GM20431 (cell line): ENCODE measurements around the gene FEM1A.
"Not testable (repeated sequence)": the region's sequence is repeated elsewhere in the genome, so short reads cannot be mapped to it uniquely, and the experiment has no call there.

Experiments
- in situ Hi-C: fragments of 300-500 bp; cut with MseI, MboI; formaldehyde crosslinking; loops from one replicate; pipeline ENCODE4 v1.15.0; 2020; ENCODE audit warnings: low sequenced_read_pairs; ENCODE audit not compliant: unreplicated experiment

The FEM1A gene

DNA sequence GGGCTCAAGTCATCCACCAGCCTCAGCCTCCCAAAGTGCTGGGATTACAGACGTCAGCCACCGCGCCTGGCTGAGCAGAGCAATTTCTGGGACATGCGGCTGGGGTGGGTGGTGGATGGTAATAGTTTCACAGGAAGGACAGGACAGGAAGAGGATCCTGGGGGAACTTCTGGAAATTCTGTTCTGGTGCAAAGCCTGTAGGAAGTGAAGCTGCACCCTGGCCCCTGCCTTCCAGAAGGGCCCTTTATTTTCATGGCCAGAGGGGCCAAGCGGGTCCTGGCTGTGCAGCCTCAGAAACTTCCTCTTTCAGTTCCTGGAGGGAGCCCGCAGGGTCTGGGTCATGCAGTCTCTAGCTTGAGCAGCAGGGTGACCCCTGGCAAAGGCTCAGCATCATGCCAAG lies 15.7 kb downstream of the FEM1A start:
- in situ Hi-C loops, result loop anchor here (10.0 kb wide), 1 partner anchor 48 kb away; no protein-coding TSS in a partner anchor

DNA sequence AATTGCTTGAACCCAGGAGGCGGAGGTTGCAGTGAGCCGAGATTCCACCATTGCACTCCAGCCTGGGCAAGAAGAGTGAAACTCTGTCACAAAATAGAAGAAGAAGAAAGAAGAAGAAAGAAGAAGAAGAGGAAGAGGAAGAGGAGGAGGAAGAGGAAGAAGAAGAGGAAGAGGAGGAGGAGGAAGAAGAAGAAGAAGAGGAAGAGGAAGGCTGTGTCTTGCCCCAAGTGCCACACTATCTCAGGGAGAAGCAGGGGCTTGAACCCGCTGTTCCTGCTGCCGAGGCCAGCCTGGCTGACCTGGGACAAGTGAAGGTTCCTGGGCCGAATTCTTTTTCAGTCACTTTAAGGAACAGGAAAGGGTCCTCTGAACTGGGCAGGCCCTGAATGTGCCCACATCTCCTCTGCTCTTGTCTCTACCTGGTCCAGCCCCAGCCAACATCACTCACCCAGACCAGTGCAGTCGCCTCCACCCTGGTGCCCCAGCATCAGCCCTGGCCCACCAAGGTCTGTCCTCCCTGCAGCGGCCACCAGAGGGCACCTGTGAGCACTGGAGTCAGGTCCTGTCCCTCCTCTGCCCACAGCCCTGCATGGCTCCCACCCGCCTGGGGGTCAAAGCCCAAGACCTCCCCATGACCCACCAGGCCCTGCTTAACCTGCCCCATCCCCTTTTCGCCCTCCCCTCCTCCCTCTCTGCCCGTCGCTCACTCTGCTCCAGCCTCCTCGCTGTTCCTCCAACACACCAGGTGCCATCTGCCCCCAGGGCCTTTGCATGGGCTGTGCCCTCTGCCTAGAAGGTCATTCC lies 20.0 kb downstream of the FEM1A start:
- in situ Hi-C loops, result no loop called here

DNA sequence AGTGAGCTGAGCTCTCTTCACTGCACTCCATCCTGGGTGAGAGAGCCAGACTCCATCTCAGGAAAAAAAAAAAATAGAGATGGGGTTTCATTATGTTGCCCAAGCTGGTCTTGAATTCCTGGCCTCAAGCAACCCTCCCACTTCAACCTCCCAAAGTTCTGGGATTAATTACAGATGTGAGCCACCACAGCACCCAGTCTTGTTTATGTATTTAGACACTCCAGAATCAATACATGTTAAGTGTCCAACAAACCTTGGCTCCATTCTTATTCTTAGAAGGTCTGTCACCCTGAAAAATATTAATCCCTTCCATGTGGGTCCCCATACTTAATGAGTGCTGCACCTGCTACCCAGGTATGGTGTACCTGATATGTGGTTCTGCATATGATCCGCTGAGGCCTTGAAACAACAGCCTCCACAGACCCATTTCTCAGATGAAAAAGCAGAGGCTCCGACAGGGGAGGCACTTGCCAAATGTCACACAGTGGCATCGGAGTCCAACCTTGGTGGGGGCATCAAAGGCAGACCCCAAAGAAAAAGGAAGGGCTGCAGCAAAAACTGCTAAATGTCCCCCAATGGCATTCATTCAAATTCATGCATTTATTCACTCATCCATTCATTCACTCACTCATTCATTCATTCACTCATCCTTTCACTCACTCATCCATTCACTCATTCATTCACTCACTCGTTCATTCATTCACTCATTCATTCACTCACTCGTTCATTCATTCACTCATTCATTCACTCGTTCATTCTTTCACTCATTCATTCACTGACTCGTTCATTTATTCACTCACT lies 23.3 kb downstream of the FEM1A start:
- in situ Hi-C loops, result no loop called here

DNA sequence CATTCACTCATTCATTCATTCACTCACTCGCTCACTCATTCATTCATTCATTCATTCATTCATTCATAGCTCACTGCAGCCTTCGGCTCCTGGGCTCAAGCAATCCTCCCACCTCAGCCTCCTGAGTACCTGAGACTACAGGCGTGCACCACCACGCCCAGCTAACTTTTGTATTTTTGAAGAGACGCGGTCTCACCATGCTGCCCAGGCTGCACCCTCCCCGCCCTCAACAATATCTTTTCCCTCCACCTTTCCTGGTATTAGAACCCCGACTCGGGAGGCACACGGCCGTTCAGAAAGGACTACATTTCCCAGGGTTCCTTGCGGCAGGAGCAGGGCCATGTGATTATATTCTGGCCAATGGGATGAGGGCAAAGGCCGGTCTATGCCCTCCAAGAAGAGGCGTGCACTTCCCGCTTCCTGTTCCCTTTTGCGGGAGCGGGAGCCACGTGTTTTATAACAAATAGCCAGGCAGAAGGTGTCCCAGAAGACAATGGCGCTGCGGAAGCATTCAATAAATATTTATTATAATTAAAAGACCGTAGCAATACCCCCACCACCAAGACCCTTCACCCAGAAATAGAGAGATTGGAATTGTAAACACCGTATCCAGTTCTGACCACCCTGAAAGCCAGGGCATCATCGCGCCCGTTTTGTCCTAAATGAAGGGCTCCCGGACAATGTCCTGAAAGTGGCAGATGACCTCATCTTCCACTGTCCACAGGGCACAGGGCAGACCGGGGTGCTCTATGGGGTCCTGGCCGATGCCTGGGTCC lies 24.1 kb downstream of the FEM1A start:
- in situ Hi-C loops, result no loop called here

DNA sequence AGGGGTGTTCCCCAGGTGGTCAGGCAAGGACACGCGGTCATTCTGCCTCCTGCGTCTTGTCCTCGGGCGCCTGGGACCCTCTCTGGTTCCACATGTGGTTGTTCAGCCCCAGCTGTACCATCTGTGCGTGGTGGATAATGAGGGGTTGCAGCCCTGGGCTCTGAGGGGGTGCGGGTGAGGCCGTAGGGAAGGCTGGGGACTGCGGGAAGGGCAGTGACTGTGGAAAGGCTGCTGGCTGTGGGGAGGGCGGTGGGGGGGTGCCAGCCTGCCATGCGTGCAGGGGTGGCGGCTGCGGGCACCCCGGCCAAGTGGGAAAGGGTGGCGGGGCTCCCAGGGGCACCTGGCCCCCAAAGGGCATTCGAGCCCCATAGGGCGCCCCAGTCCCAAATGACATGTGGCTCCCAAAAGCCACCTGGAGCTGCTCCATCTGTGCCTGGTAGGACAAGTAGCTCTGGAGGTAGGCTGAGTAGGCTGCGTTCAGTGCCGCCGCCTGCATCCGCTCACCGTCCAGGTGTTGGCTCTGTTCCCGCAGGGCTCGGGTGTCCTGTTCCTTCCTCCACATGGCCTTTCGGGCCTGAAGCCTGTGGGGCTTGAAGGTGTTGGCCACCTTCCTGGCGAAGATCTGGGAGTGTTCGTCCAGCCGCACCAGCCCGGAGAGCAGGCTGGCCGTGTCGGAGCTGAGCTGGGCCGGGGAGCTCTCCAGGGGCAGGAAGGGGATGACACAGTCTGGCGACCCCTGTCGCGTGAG lies 24.8 kb downstream of the FEM1A start:
- in situ Hi-C loops, result no loop called here

DNA sequence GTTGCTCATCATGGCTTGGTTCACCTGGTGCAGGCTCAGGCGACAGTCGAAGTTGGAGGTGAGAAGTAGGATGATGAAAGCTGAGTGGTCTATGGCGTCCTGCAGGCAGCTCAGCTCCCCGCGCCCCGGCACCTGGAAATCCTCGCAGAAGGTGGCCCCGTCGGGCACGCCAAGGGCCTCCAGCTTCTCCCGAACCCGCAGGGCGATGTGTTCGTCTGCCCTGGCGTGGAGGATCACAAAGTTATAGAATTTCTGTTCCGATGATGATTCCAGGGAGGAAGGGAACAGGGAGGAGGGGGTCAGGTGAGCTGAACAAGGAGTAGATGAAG lies 25.4 kb downstream of the FEM1A start:
- in situ Hi-C loops, result no loop called here

DNA sequence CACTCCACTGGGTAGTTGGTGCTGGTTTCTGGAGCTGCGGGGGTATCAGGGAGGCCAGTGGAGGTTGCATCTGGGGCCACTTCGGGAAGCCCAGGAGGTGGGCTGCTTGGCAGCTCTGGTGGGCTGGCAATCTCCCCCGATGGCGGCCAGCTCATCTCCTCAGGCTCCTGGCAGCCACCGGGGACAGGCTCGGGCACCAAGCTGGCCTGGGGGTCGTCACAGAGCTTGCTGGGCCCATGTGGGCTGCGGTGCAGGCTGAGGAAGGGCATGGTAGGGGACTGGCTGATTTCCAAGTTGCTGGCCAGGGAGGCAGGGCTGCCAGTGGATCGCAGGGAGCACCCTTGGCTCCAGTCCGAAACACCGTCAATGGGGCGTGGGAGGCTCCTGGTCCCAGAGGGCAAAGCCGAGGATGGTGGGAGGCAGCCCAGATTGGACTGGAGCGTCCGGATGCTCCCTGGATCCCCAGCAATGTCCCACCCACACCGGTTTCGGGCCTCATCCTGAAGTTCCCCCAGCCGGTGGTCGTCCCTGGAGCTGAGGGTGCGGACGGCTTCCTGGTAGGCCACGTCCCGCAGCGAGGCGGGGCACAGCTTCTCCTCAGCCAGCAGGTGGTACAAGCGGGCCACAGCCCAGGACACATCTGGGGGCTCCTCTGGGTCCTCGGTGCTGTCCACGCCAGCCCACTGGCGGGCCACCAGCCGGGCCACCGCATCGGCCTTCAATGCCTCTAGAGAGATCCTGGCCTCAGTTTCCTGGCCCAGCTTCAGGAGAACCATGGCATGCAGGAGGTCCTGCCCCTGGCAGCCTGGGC lies 26.1 kb downstream of the FEM1A start:
- in situ Hi-C loops, result no loop called here

DNA sequence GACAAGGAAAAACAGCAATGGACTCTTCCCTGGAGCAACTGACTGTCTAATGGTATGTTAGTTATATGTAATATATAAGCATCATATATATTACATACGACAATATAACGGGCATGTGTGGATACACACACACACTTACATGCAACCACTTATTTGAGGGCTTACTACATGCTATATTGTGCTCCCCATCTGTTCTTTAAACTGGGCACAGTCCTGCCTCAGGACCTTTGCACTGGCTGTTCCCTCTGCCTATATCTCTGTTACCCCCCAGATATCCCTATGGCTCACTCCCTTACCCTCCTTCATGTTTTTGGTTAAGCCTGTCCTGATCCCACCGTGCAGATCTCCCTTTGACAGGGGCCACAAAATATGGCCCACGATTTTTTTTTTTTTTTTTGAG lies 29.7 kb downstream of the FEM1A start:
- in situ Hi-C loops, result no loop called here

DNA sequence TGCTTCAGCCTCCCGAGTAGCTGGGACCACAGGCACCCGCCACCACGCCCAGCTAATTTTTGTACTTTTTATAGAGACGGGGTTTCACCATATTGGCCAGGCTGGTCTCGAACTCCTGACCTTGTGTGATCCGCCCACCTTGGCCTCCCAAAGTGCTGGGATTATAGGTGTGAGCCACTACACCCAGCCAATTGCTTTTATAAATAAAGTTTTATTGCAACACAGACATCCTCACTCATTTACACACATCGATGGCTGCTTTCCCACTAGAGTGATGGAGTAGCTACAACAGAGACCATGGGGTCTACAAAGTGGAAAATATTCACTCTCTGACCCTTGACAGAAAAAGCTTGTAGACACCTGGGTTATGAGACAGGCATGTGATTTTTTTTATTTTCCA lies 30.8 kb downstream of the FEM1A start:
- in situ Hi-C loops, result not testable (repeated sequence)

DNA sequence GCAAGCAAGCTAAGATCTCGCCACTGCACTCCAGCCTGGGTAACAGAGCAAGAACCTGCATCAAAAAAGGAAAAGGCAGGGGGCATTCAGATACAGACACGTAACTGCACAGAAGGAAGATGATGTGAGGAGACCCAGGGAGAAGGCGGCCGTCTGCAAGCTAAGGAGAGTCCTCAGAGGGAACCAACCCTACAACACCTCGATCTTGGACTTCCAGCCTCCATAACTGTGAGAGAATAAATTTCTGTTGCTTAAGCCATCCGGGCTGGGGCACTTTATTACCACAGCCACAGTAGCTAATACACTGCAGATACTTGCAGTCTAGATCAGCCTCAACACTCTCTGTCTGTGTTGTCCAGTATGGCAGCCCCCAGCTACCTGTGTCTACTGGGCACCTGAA lies 32.0 kb downstream of the FEM1A start:
- in situ Hi-C loops, result no loop called here

DNA sequence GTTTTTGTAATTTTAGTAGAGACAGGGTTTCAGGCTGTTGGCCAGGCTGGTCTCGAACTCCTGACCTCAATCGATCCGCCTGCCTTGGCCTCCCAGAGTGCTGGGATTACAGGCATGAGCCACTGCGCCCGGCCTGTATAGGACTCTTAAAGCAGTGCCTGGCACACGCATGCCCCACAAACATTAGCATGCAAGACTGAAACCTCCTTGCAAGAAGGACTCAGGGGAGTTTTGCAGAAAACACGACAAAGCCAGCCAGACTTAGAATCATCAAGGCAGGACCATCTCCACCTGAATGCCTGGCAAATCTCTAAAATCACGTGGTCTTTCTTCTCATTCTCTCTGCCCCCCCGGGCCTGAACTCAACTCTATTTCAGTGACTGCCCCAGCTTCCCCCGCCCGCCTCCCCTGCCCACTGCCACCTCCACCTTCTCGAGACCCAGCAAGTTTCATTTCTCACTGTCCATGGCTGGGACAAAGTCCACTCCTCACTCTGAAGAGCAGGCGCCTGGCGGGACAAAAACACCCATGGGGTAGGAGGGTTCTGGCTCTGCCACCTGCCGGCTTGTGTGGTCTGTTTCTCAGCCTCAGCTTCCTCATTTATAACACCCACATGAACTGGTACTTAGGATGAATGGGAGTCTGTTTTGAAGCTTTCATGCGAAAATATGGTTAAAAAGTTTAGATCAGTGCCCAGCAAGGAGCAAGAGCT lies 37.6 kb downstream of the FEM1A start:
- in situ Hi-C loops, result no loop called here

DNA sequence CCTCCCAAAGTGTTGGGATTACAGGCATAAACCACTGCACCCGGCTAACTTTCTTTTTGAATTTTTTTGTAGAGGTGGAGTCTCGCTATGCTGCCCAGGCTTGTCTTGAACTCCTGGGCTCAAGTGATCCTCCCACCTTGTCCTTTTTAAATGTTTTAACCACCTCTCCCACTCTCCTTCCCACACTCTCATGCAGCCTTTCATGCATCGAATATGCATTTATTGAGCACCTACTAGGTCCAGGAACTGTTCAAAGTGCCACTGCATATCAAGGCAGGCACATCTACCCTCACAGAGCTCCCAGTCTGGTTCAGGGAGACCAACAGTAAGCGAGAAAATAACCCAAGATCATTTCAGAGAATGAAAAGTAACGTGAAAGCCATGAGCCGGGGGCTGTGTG lies 38.8 kb downstream of the FEM1A start:
- in situ Hi-C loops, result no loop called here

DNA sequence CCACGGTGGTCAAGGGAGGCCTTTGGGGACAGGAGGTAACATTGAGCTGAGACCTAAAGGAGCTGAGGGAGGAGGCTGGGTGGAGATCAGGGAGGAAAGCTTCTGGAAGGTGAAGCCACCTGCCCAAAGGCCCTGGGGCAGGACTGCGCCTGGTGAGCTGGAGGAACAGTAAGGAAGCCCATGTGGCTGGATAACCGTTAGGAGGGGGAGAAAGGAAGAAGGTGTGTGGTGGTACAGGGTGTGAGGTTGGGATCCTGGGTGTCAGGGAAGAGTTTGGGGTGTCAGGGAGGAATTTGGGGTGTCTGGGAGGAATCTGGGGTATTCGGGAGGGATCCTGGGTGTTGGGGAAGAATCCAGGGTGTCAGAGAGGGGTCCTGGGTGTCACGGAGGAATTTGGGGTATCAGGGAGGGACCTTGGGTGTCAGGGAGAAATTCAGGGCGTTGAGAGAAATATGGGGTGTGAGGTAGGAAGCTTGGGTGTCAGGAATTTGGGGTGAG lies 39.3 kb downstream of the FEM1A start:
- in situ Hi-C loops, result no loop called here

DNA sequence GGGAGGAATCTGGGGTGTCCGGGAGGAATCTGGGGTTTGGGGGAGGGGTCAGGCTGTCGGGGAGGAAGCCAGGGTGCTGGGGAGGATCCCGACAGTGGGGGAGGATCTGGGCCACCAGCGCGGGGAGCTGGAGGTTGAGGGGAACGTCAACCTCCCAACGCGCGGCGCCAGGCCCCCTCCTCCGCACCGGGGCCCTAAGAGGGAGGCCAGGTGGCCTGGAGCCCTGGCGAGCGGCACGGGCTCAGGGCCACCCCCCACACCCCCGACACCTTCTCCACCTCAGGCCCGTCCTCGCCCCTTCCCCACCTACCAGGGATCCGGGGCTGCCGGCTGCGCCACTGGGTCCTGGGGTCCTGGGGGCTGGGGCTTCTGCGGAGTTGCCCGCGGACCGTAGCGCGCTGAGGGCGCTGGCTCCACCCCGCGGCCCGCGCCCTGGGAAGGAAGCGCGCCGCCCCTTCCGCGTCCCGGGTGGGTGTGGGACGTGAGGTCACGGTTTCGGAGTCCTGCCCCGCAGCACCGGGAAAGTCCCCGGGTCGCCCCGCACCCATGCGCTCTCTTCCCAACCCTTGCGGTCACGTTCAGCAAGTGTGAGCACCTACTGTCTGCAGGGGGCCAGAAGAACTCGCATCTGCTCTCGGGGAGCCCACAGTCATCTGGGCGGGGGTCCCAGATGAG lies 39.9 kb downstream of the FEM1A start, which contains the start of gene TICAM1:
TSS of gene TICAM1 (minus strand) at position 409 of the 675 bp plus-strand sequence. CDS start 13,335 bp downstream, outside the sequence.
- in situ Hi-C loops, result no loop called here

DNA sequence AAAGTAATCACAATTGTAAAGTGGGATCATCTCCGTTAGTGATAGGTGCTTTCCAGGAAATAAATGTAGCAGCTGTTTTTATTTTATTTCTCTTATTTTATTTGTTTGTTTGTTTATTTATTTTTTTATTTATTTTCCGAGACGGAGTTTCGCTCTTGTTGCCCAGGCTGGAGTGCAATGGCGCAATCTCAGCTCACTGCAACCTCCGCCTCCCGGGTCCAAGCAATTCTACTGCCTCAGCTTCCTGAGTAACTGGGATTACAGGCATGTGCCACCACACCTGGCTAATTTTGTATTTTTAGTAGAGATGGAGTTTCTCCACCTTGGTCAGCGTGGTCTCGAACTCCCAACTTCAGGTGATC lies 40.4 kb downstream of the FEM1A start:
- in situ Hi-C loops, result not testable (repeated sequence)

DNA sequence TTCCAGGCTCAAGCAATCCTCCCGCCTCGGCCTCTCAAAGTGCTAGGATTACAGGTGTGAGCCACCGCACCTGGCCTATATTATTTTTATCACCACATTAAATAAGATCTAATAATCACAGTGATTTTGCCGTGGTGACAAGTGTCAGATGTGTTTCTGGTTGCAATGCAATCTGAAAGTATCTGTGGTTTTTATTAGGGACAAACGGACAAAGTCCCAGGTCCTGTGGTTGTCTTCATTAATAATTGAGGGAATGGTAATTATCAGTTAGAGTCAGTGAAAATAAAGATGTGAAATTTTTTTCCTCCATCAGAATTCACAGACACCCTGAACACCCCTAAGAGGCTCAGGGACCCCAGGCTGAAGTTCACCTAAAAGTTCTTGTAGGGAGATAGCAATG lies 41.2 kb downstream of the FEM1A start:
- in situ Hi-C loops, result no loop called here

DNA sequence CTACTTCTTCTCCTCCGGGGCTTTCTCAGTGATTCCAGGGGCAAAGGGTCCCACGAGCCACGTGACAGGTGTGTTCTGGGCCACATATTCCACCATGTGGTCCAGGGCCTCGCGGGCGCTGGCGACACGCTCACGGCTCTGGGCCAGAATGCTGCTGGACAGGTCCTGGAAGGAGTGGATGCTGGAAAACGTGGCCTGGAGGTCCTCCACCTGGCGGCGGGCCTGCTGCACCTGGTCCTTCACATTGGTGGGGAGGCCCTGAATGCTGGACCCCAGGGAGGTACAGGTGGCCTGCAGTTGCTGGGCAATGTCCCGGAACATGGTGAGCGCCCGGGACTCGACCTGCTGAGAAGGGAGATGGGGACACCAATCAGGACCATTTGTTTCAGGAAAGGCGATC lies 47.7 kb downstream of the FEM1A start:
- in situ Hi-C loops, result no loop called here

DNA sequence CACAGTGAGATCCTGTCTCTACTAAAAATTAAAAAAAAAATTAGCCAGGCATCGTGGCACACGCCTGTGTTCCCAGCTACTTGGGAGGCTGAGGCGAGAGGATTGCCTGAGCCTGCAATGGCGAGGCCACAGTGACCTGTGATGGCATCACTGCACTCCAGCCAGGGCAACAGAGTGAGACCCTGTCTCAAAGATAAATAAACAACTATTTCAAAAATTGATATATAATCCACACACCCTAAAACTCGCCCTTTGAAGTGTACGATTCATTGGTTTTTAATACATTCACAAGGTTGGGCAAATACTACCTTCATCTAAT lies 52.1 kb downstream of the FEM1A start:
- in situ Hi-C loops, result no loop called here
